ENCODE measurements around the gene KCNMB1. TPM values are rescaled to one million over a fixed set of nuclear protein-coding genes. Genes with fewer than 3 reads are reported as not detected.

The KCNMB1 gene
- total RNA-seq, 2 donors from 2014 or later, result 0.09 TPM; not detected in 1

DNA sequence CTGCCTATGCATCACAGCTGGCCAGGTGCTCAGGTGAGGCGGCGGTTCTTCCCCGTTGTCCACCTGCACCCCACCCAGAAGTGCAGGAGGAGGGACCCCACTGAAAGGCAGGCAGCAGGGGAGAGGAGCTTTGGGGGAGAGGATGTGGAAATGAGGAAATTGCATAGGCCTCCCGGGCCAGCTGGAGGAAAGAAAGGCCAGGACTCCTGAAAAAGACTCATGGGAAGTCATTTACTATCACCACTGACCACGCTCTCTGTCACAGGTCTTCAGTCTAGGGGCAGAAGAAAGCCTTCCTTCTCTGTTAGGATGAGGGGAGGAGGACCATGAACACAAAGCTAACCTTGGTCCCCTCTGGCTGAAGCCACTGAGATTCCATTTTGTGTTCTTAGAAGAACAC lies 28.1 kb downstream of the KCNMB1 start:
- Mint-ChIP-seq H3K27me3 (ENCODE audit: insufficient read depth) (peaks cover 10% of the 10 kb centered on the region), H3K36me3 (ENCODE audit: low read depth) (no peaks in the 10 kb centered on the region), H3K9me3 (no peaks in the 10 kb centered on the region), H3K27ac (no peak overlapping the region), H3K4me1 (peaks cover 3% of the 10 kb centered on the region), H3K4me3 (no peak overlapping the region)
- Histone ChIP-seq H3K27me3 (ENCODE audit: control insufficient read depth, insufficient read depth, low read length, poor library complexity, severe bottlenecking) (no peaks in the 10 kb centered on the region), H3K36me3 (ENCODE audit: control insufficient read depth, insufficient read depth, low read length) (no peaks in the 10 kb centered on the region), H3K4me1 (ENCODE audit: control insufficient read depth, insufficient read depth, low read length) (no peaks in the 10 kb centered on the region), H3K9ac (ENCODE audit: extremely low read depth, low read length, poor library complexity, severe bottlenecking) (no peak overlapping the region), H3K9me3 (ENCODE audit: control insufficient read depth, low read length) (no peaks in the 10 kb centered on the region), H3K27ac (ENCODE audit: low read depth, low read length) (no peak overlapping the region), H3K4me3 (ENCODE audit: low read length) (no peak overlapping the region)
- TF ChIP-seq, protein P1, sequence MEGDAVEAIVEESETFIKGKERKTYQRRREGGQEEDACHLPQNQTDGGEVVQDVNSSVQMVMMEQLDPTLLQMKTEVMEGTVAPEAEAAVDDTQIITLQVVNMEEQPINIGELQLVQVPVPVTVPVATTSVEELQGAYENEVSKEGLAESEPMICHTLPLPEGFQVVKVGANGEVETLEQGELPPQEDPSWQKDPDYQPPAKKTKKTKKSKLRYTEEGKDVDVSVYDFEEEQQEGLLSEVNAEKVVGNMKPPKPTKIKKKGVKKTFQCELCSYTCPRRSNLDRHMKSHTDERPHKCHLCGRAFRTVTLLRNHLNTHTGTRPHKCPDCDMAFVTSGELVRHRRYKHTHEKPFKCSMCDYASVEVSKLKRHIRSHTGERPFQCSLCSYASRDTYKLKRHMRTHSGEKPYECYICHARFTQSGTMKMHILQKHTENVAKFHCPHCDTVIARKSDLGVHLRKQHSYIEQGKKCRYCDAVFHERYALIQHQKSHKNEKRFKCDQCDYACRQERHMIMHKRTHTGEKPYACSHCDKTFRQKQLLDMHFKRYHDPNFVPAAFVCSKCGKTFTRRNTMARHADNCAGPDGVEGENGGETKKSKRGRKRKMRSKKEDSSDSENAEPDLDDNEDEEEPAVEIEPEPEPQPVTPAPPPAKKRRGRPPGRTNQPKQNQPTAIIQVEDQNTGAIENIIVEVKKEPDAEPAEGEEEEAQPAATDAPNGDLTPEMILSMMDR (conservative IDR thresholded peaks at IDR 0.05), result no peak
- 92% methylated on average over 5 of the region's 5 CpGs; no CpG with 5 or more reads in 1 of the 2 experiments for WGBS, 2 experiments (ENCODE audit: insufficient coverage in 1 of 2, insufficient read length in 1 of 2)
- DNase-seq, result no peak

DNA sequence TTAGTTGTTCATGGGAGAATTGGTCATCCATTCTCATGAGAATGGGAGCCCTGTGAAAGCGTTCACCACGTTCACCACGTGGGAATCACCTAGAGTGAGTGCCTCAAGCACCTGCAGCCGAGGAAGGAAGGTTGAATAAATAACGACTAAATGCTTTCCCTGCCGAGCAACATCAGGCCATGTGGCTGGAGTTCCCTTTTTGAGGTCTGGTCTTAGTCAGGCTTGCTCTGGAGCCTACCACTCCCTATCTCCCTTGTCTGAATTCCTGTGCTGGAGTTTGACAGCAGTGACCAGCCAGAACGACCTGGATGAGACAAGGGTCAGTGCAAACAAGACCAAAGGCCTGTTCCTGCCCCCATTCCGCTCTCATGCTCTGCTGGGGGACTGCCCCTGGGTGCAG lies 28.5 kb downstream of the KCNMB1 start:
- H3K4me1 ChIP-seq (ENCODE audit: control insufficient read depth, insufficient read depth, low read length), result no peaks in the 10 kb centered on the region
- no peaks in the 10 kb centered on the region for H3K36me3 ChIP-seq (ENCODE audit: control insufficient read depth, insufficient read depth, low read length)
- H3K9me3 Mint-ChIP-seq, result no peaks in the 10 kb centered on the region
- DNase-seq, result no peak
- no peak overlapping the region for H3K9ac ChIP-seq (ENCODE audit: extremely low read depth, low read length, poor library complexity, severe bottlenecking)
- H3K4me3 Mint-ChIP-seq, result no peak overlapping the region
- peaks cover 14% of the 10 kb centered on the region for H3K27me3 Mint-ChIP-seq (ENCODE audit: insufficient read depth)
- no peak overlapping the region for H3K27ac Mint-ChIP-seq
- no peaks in the 10 kb centered on the region for H3K36me3 Mint-ChIP-seq (ENCODE audit: low read depth)
- no peaks in the 10 kb centered on the region for H3K27me3 ChIP-seq (ENCODE audit: control insufficient read depth, insufficient read depth, low read length, poor library complexity, severe bottlenecking)
- TF ChIP-seq, protein P1 (conservative IDR thresholded peaks at IDR 0.05), result no peak
- H3K4me1 Mint-ChIP-seq, result peaks cover 3% of the 10 kb centered on the region
- WGBS, 2 experiments (ENCODE audit: insufficient coverage in 1 of 2, insufficient read length in 1 of 2), result 82 to 91% methylated on average over 7 to 8 of the region's 8 CpGs
- H3K9me3 ChIP-seq (ENCODE audit: control insufficient read depth, low read length), result no peaks in the 10 kb centered on the region
- H3K4me3 ChIP-seq (ENCODE audit: low read length), result no peak overlapping the region
- no peak overlapping the region for H3K27ac ChIP-seq (ENCODE audit: low read depth, low read length)

DNA sequence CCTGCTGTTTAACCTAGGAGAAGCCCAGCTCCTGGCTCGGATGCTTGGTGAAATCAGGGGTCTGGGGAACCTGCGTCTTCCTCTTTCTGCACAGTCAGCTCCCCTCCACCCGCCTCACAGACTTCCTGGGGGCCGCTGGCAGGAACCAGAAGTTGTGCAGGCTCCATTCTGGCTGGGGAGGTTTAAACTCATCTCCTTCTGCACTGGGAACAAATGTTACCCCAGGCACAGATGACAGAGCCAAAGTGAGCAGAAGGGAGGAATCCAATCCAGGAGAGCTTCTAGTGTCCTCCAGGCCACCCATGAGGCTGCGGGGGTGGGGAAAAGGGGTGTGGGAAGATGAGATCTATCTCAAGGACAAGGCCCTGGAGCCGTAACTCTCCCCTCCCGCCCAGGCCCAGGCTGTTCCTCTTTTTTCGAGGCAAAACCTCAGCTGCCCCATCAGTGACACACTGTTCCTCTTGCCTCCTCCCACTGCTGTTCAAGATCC lies 31.2 kb downstream of the KCNMB1 start:
- H3K27ac ChIP-seq (ENCODE audit: low read depth, low read length), result no peak overlapping the region
- no peaks in the 10 kb centered on the region for H3K36me3 Mint-ChIP-seq (ENCODE audit: low read depth)
- peaks cover 2% of the 10 kb centered on the region for H3K4me1 ChIP-seq (ENCODE audit: control insufficient read depth, insufficient read depth, low read length)
- H3K4me3 Mint-ChIP-seq, result no peak overlapping the region
- DNase-seq, result no peak
- H3K36me3 ChIP-seq (ENCODE audit: control insufficient read depth, insufficient read depth, low read length), result no peaks in the 10 kb centered on the region
- H3K27me3 ChIP-seq (ENCODE audit: control insufficient read depth, insufficient read depth, low read length, poor library complexity, severe bottlenecking), result peaks cover 20% of the 10 kb centered on the region
- H3K9me3 Mint-ChIP-seq, result no peaks in the 10 kb centered on the region
- no peak overlapping the region for H3K9ac ChIP-seq (ENCODE audit: extremely low read depth, low read length, poor library complexity, severe bottlenecking)
- peaks cover 40% of the 10 kb centered on the region for H3K27me3 Mint-ChIP-seq (ENCODE audit: insufficient read depth)
- 88 to 94% methylated on average over 3 to 8 of the region's 8 CpGs for WGBS, 2 experiments (ENCODE audit: insufficient coverage in 1 of 2, insufficient read length in 1 of 2)
- TF ChIP-seq, protein P1 (conservative IDR thresholded peaks at IDR 0.05), result no peak
- no peak overlapping the region for H3K27ac Mint-ChIP-seq
- H3K4me1 Mint-ChIP-seq, result peaks cover 10% of the 10 kb centered on the region
- no peak overlapping the region for H3K4me3 ChIP-seq (ENCODE audit: low read length)
- no peaks in the 10 kb centered on the region for H3K9me3 ChIP-seq (ENCODE audit: control insufficient read depth, low read length)
